ENCODE measurements around the gene NLRX1.
A peak's percentile ranks its signal among the peaks of the same experiment; 100 is the strongest.
"Not testable (repeated sequence)": the region's sequence is repeated elsewhere in the genome, so short reads cannot be mapped to it uniquely, and the experiment has no call there.

NLRX1 gene

GRCh38 chr11:119196833-119197483 lies 28.4 kb downstream of the NLRX1 start:
- no peak overlapping the region for H3K4me3 ChIP-seq (ENCODE audit: low read depth, low read length)
- DNase-seq (ENCODE audit: low read depth, low spot score) = peak; percentile 52
- TF ChIP-seq CTCF (IDR thresholded peaks at IDR 0.05; ENCODE audit: insufficient read depth, low read length, missing control alignments) = peak; percentile 69
- ChIA-PET CTCF (interaction anchor here (0.6 to 6.6 kb wide), 60 partner anchors 8 to 278 kb away, joined by 3 to 78 read pairs (median 4); partner anchors contain the start of genes ABCG4, C2CD2L, CBL and DPAGT1), POLR2A (no interaction called here)

- H3K4me3 ChIP-seq (ENCODE audit: low read depth, low read length) = no peak overlapping the region
- no peak for TF ChIP-seq CTCF (IDR thresholded peaks at IDR 0.05; ENCODE audit: insufficient read depth, low read length, missing control alignments)
- POLR2A ChIA-PET = no interaction called here
- no peak for DNase-seq (ENCODE audit: low read depth, low spot score)
- CTCF ChIA-PET = interaction anchor here (1.3 to 3.8 kb wide), 2 partner anchors 124 to 138 kb away, joined by 3 to 39 read pairs; no protein-coding TSS in a partner anchor
Measured at GRCh38 chr11:119198925-119199324, 30.4 kb downstream of the NLRX1 start.

- CTCF ChIA-PET = interaction anchor here (0.7 to 2.3 kb wide), 7 partner anchors 9 to 137 kb away, joined by 3 to 9 read pairs (median 3); no protein-coding TSS in a partner anchor
- POLR2A ChIA-PET; H3K4me3 ChIP-seq (ENCODE audit: low read depth, low read length); DNase-seq (ENCODE audit: low read depth, low spot score): not testable (repeated sequence)
Measured at GRCh38 chr11:119201236-119201635, 32.7 kb downstream of the NLRX1 start.

- ChIA-PET POLR2A (no interaction called here), CTCF (interaction anchor here (1.3 to 5.5 kb wide), 4 partner anchors 10 to 136 kb away, joined by 4 to 66 read pairs (median 7); no protein-coding TSS in a partner anchor)
- DNase-seq (ENCODE audit: low read depth, low spot score) = no peak
- no peak overlapping the region for H3K4me3 ChIP-seq (ENCODE audit: low read depth, low read length)
- TF ChIP-seq CTCF (IDR thresholded peaks at IDR 0.05; ENCODE audit: insufficient read depth, low read length, missing control alignments) = no peak
Measured at GRCh38 chr11:119202554-119202953, 34.0 kb downstream of the NLRX1 start.

GRCh38 chr11:119204066-119204465 lies 35.5 kb downstream of the NLRX1 start:
- CTCF ChIA-PET = interaction anchor here (0.8 to 5.5 kb wide), 19 partner anchors 8 to 152 kb away, joined by 3 to 78 read pairs (median 15); partner anchors contain the start of genes C2CD2L, DPAGT1, MCAM and NHERF4
- no peak overlapping the region for H3K4me3 ChIP-seq (ENCODE audit: low read depth, low read length)
- DNase-seq (ENCODE audit: low read depth, low spot score) = no peak
- POLR2A ChIA-PET = no interaction called here
- TF ChIP-seq CTCF (IDR thresholded peaks at IDR 0.05; ENCODE audit: insufficient read depth, low read length, missing control alignments) = no peak

- ChIA-PET POLR2A (no interaction called here), CTCF (interaction anchor here (0.6 to 5.5 kb wide), 52 partner anchors 9 to 273 kb away, joined by 3 to 78 read pairs (median 10); partner anchors contain the start of genes ABCG4, C2CD2L, DPAGT1 and MCAM)
- H3K4me3 ChIP-seq (ENCODE audit: low read depth, low read length) = no peak overlapping the region
- no peak for TF ChIP-seq CTCF (IDR thresholded peaks at IDR 0.05; ENCODE audit: insufficient read depth, low read length, missing control alignments)
- no peak for DNase-seq (ENCODE audit: low read depth, low spot score)
Measured at GRCh38 chr11:119205080-119205479, 36.6 kb downstream of the NLRX1 start.
